ENCODE data around the gene SPTBN1.
"Not testable (repeated sequence)": the region's sequence is repeated elsewhere in the genome, so short reads cannot be mapped to it uniquely, and the experiment has no call there.

Gene SPTBN1

GRCh38 chr2:54503828-54504227, 47.7 kb downstream of the SPTBN1 start:
- DNase-seq (ENCODE audit: low spot score) = no peak

GRCh38 chr2:54504866-54505265, 48.7 kb downstream of the SPTBN1 start:
- DNase-seq (ENCODE audit: low spot score) = no peak

GRCh38 chr2:54508541-54508940, 52.4 kb downstream of the SPTBN1 start:
- DNase-seq (ENCODE audit: low spot score) = no peak

GRCh38 chr2:54509043-54509442, 52.9 kb downstream of the SPTBN1 start:
- DNase-seq (ENCODE audit: low spot score) = not testable (repeated sequence)

GRCh38 chr2:54510916-54511315, 54.8 kb downstream of the SPTBN1 start:
- DNase-seq (ENCODE audit: low spot score) = no peak

- no peak for DNase-seq (ENCODE audit: low spot score)
Measured at GRCh38 chr2:54512183-54512582, 56.1 kb downstream of the SPTBN1 start.

- DNase-seq (ENCODE audit: low spot score) = no peak
Measured at GRCh38 chr2:54512663-54513362, 56.7 kb downstream of the SPTBN1 start.

- DNase-seq (ENCODE audit: low spot score) = no peak
Measured at GRCh38 chr2:54513363-54513715, 57.2 kb downstream of the SPTBN1 start.

GRCh38 chr2:54514822-54515569, 58.9 kb downstream of the SPTBN1 start:
- no peak for DNase-seq (ENCODE audit: low spot score)

GRCh38 chr2:54516842-54517241, 60.7 kb downstream of the SPTBN1 start:
- no peak for DNase-seq (ENCODE audit: low spot score)

- DNase-seq (ENCODE audit: low spot score) = not testable (repeated sequence)
Measured at GRCh38 chr2:54518016-54518415, 61.9 kb downstream of the SPTBN1 start.

- DNase-seq (ENCODE audit: low spot score) = no peak
Measured at GRCh38 chr2:54518430-54518829, 62.3 kb downstream of the SPTBN1 start.

- DNase-seq (ENCODE audit: low spot score) = no peak
Measured at GRCh38 chr2:54519841-54520459, 63.8 kb downstream of the SPTBN1 start.

GRCh38 chr2:54520687-54521086, 64.6 kb downstream of the SPTBN1 start:
- no peak for DNase-seq (ENCODE audit: low spot score)

GRCh38 chr2:54522624-54523281, 66.6 kb downstream of the SPTBN1 start:
- DNase-seq (ENCODE audit: low spot score) = peak; percentile 81

GRCh38 chr2:54523324-54523959, 67.3 kb downstream of the SPTBN1 start:
- no peak for DNase-seq (ENCODE audit: low spot score)

GRCh38 chr2:54524226-54524991, 68.3 kb downstream of the SPTBN1 start:
- DNase-seq (ENCODE audit: low spot score) = no peak

- DNase-seq (ENCODE audit: low spot score) = no peak
Measured at GRCh38 chr2:54525321-54525720, 69.2 kb downstream of the SPTBN1 start.

- no peak for DNase-seq (ENCODE audit: low spot score)
Measured at GRCh38 chr2:54526226-54526879, 70.2 kb downstream of the SPTBN1 start.

GRCh38 chr2:54528311-54528955, 72.3 kb downstream of the SPTBN1 start:
- DNase-seq (ENCODE audit: low spot score) = no peak
